GM15510 (cell line): ENCODE measurements around the gene ADAMTS2.

Experiments
- POLR2A ChIP-seq: IDR thresholded peaks from 3 replicates; pipeline ENCODE4 v1.6.1; 2011; ENCODE audit warnings: borderline replicate concordance; ENCODE audit not compliant: insufficient read length; ENCODE audit errors: extremely low read depth

Gene ADAMTS2

GRCh38 chr5:179089502-179089901 is 255.8 kb downstream of the ADAMTS2 start:
- no peak for TF ChIP-seq POLR2A

- no peak for TF ChIP-seq POLR2A
Observed at GRCh38 chr5:179080724-179081123, 264.5 kb downstream of the ADAMTS2 start.

- no peak for TF ChIP-seq POLR2A
Observed at GRCh38 chr5:179079165-179079987, 265.9 kb downstream of the ADAMTS2 start.

GRCh38 chr5:179065703-179066102 is 279.6 kb downstream of the ADAMTS2 start:
- TF ChIP-seq POLR2A = no peak

- TF ChIP-seq POLR2A = no peak
Observed at GRCh38 chr5:179061025-179061424, 284.2 kb downstream of the ADAMTS2 start.
